Smooth muscle cell (in vitro differentiated cells): ENCODE results near the gene FGFR3. TPM values are rescaled to one million over a fixed set of nuclear protein-coding genes. Genes with fewer than 3 reads are reported as not detected.

Experiments
- DNase-seq: peaks from one replicate; lab custom pipeline; 2025; ENCODE audit not compliant: unreplicated experiment; lab: John Stamatoyannopoulos, UW
- H2AFZ ChIP-seq: fragments of 200-600 bp; sonication (generic); 2 replicates; pipeline ENCODE4 v1.6.0; 2016; ENCODE audit warnings: antibody characterized with exemption, low read depth, mild to moderate bottlenecking
- H3F3A ChIP-seq: fragments of 200-600 bp; sonication (generic); 2 replicates; pipeline ENCODE4 v1.6.0; 2017; ENCODE audit warnings: antibody characterized with exemption, low read depth
- H3K27ac ChIP-seq: fragments of 200-600 bp; sonication (generic); 2 replicates; pipeline ENCODE4 v1.5.1; 2016; ENCODE audit warnings: low read depth, mild to moderate bottlenecking
- H3K27me3 ChIP-seq: fragments of 200-600 bp; sonication (generic); 2 replicates; pipeline ENCODE4 v1.6.1; 2016; ENCODE audit warnings: low read depth, mild to moderate bottlenecking
- H3K36me3 ChIP-seq: fragments of 200-600 bp; sonication (generic); 2 replicates; pipeline ENCODE4 v1.5.1; 2016; ENCODE audit warnings: low read depth
- H3K4me1 ChIP-seq: fragments of 200-600 bp; sonication (generic); 2 replicates; pipeline ENCODE4 v1.5.1; 2016; ENCODE audit warnings: low read depth
- H3K4me2 ChIP-seq: fragments of 200-600 bp; sonication (generic); 2 replicates; pipeline ENCODE4 v1.6.0; 2016; ENCODE audit warnings: mild to moderate bottlenecking
- H3K4me3 ChIP-seq: fragments of 200-600 bp; sonication (generic); 2 replicates; pipeline ENCODE4 v1.5.1; 2016; ENCODE audit warnings: mild to moderate bottlenecking
- H3K79me2 ChIP-seq: fragments of 200-600 bp; sonication (generic); 2 replicates; pipeline ENCODE4 v1.6.0; 2016; ENCODE audit warnings: low read depth, mild to moderate bottlenecking
- H3K9ac ChIP-seq: fragments of 200-600 bp; sonication (generic); 2 replicates; pipeline ENCODE4 v1.6.0; 2016; ENCODE audit warnings: low read depth
- H3K9me3 ChIP-seq: fragments of 200-600 bp; sonication (generic); replicated peaks from 2 replicates; pipeline ENCODE4 v1.5.1; 2016; ENCODE audit warnings: low read depth
- H4K20me1 ChIP-seq: fragments of 200-600 bp; sonication (generic); 2 replicates; pipeline ENCODE4 v1.6.0; 2016; ENCODE audit warnings: low read depth
- WGBS: methylation state at CpG from one replicate; pipeline ENCODE4 v1.1.7; 2016; ENCODE audit warnings: low lambda C conversion rate; 5-methylcytosine and 5-hydroxymethylcytosine counted together
- polyA plus RNA-seq: library from polyadenylated mRNA; unstranded; fragments of >200 nt; fragmentation: Nextera tagmentation; extraction: Ambion mirVana; gene quantifications from 2 replicates; pipeline ENCODE4 v1.2.1, GENCODE V29; 2016
- total RNA-seq: library from RNA; depleted of rRNA; stranded (reverse); fragments of >200 nt; gene quantifications from 2 replicates; pipeline ENCODE4 v1.2.3, GENCODE V29; 2014
- TF ChIP-seq, protein P1 (sequence below): fragments of 200-600 bp; sonication (generic); IDR thresholded peaks from 2 replicates; pipeline ENCODE4 v1.5.1; 2017; ENCODE audit warnings: borderline replicate concordance, mild to moderate bottlenecking, antibody characterized with exemption; ENCODE audit not compliant: insufficient read depth, poor library complexity, severe bottlenecking

Gene FGFR3
- total and polyA plus RNA-seq, 2 experiments from 2014 or later, result 6.6 to 13.6 TPM

DNA sequence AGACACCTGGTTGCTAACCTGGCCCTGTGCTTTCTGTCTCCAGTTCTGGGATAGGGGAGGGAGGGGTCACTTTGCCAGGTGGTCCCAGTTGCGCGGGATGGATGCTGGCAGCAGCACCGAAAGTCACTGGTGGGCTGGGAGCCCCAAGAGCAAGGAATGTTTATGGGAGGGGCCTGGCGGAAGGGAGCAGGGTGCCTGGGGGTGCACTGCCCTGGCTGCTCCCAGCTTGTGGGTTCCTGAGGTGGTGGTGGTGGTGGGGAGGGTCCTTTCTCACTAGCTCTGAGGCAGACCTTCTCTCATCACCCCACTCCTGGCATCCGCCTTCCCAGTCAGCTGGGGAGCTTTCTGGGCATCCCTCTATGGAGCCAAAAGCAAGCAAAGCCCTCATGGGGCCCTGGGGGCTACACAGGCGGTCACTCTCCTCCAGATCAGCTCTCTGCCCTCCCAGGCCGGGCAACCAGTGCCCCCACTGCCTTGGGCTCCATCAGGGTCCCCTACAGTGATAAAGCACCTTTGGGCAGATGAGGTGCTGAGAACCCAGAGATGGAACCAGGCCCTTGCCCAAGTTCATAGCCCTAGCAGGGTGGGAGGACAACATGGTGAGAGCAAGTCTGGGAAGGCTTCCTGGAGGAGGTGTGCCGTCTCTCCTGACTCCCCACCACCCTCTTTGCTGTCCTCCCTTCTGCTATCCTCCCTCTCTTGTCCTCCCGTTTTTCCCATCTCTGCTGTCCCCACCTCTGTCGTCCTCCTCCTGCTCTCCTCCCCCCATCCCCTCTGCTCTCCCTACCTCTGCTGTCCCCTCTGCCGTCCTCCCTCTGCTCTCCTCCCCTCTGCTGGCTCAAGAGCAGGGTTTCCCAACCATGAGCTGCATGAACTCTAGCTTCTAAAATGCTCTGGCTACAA is 16.0 kb downstream of the FGFR3 start:
- 96% methylated on average over 9 of the region's 11 CpGs for WGBS
- H3K36me3 ChIP-seq, result no peaks in the 10 kb centered on the region
- H3F3A ChIP-seq, result peaks cover 3% of the 10 kb centered on the region
- H3K27ac ChIP-seq, result no peak overlapping the region
- H3K9me3 ChIP-seq, result no peaks in the 10 kb centered on the region
- H4K20me1 ChIP-seq, result no peaks in the 10 kb centered on the region
- no peaks in the 10 kb centered on the region for H3K4me1 ChIP-seq
- no peak overlapping the region for H3K4me2 ChIP-seq
- no peaks in the 10 kb centered on the region for H3K79me2 ChIP-seq
- TF ChIP-seq, protein P1, sequence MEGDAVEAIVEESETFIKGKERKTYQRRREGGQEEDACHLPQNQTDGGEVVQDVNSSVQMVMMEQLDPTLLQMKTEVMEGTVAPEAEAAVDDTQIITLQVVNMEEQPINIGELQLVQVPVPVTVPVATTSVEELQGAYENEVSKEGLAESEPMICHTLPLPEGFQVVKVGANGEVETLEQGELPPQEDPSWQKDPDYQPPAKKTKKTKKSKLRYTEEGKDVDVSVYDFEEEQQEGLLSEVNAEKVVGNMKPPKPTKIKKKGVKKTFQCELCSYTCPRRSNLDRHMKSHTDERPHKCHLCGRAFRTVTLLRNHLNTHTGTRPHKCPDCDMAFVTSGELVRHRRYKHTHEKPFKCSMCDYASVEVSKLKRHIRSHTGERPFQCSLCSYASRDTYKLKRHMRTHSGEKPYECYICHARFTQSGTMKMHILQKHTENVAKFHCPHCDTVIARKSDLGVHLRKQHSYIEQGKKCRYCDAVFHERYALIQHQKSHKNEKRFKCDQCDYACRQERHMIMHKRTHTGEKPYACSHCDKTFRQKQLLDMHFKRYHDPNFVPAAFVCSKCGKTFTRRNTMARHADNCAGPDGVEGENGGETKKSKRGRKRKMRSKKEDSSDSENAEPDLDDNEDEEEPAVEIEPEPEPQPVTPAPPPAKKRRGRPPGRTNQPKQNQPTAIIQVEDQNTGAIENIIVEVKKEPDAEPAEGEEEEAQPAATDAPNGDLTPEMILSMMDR, result no peak
- no peak overlapping the region for H3K4me3 ChIP-seq
- H3K27me3 ChIP-seq, result no peaks in the 10 kb centered on the region
- DNase-seq, result no peak
- no peak overlapping the region for H3K9ac ChIP-seq
- H2AFZ ChIP-seq, result no peak overlapping the region

DNA sequence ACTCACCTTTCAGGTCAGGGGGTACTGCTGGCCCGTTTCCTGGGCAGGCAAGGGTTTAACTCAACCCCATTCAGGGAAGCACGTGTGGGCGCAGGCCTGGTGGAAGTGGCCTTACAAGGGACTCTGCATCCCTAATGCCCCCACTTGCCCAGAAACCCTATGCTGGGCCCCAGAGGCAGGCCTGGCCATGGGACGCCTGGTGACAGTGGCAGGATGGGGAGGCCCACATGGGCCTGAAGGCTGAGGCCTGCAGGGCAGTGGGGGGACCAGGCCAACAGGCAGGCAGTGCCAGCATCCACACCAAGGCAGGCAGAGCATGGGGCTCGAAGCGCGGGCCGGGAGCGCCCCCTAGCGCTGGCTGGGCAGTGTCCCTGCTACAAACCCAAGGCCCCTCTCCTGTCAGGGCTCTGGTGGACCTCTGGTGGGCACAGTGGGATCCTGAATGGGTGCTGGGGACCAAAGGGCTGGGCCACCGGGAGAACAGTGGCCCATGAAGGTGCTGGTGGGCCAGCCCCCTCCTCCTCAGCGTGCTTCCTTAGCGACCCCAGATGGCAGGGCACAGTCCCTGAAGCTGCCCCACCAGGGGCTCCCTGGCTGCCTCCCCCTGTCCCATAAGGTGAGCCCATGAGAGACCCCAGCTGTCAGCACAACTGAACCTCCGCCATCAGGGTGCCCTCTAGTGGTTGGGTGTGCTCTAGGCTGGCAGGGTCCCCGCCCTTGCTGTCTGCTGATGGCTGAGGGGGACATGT is 16.8 kb downstream of the FGFR3 start:
- H3K9ac ChIP-seq, result no peak overlapping the region
- H3K27ac ChIP-seq, result no peak overlapping the region
- no peaks in the 10 kb centered on the region for H4K20me1 ChIP-seq
- H3K4me2 ChIP-seq, result no peak overlapping the region
- H2AFZ ChIP-seq, result no peak overlapping the region
- DNase-seq, result peak; percentile 56
- H3F3A ChIP-seq, result peaks cover 3% of the 10 kb centered on the region
- TF ChIP-seq, protein P1, result peak; percentile 86
- H3K4me1 ChIP-seq, result no peaks in the 10 kb centered on the region
- no peaks in the 10 kb centered on the region for H3K27me3 ChIP-seq
- H3K9me3 ChIP-seq, result no peaks in the 10 kb centered on the region
- WGBS, result 23% methylated on average over 15 of the region's 15 CpGs
- H3K36me3 ChIP-seq, result no peaks in the 10 kb centered on the region
- H3K4me3 ChIP-seq, result no peak overlapping the region
- no peaks in the 10 kb centered on the region for H3K79me2 ChIP-seq

DNA sequence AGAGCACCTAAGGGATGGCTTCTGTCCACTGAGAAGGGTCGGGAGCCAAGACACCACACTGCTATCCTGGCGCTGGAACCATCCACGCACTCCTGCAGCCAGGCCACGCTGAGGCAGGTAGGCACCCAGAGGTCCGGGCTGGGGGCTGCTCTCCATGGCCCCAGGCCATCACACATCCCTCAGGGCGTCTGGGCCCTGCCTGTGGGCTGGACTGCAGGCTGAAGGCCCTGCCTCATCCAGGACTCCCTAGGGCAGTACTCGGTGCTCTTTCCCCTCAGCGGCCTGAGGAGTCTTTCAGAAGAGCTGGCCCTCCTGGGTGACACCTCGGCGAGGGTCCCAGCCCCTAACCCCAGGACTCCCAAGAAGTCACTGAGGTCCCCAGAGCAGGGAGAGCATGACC is 17.7 kb downstream of the FGFR3 start:
- 92% methylated on average over 8 of the region's 10 CpGs for WGBS
- TF ChIP-seq, protein P1, result no peak
- H3K27ac ChIP-seq, result no peak overlapping the region
- no peak overlapping the region for H3K9ac ChIP-seq
- no peaks in the 10 kb centered on the region for H3K79me2 ChIP-seq
- no peak overlapping the region for H2AFZ ChIP-seq
- H3K4me3 ChIP-seq, result no peak overlapping the region
- no peaks in the 10 kb centered on the region for H3K4me1 ChIP-seq
- H4K20me1 ChIP-seq, result no peaks in the 10 kb centered on the region
- no peaks in the 10 kb centered on the region for H3K9me3 ChIP-seq
- no peaks in the 10 kb centered on the region for H3K27me3 ChIP-seq
- H3K4me2 ChIP-seq, result no peak overlapping the region
- H3K36me3 ChIP-seq, result no peaks in the 10 kb centered on the region
- DNase-seq, result no peak
- H3F3A ChIP-seq, result peaks cover 3% of the 10 kb centered on the region
